K562 (cell line): ENCODE results near the gene MYO16. TPM values are rescaled to one million over a fixed set of nuclear protein-coding genes. Genes with fewer than 3 reads are reported as not detected.

Source experiments
- ATAC-seq: fragments of 200-7000 bp; cut with Tn5 transposase; 3 replicates; pipeline ENCODE4 v1.9.1; 2020; ENCODE audit warnings: moderate library complexity
- BruUV-seq: library from RNA; stranded (reverse); fragments of 400-500 nt; replicated peaks from 2 replicates; lab custom pipeline; 2021; lab: Mats Ljungman, UMichigan
- CTCF ChIA-PET: fragments of 300-600 bp; formaldehyde crosslinking; extraction: SDS; loops from one replicate; lab custom pipeline; 2021; ENCODE audit warnings: low intra/inter-chr PET ratio; lab: Yijun Ruan, JAX
- POLR2A ChIA-PET: fragments of 300-600, 350-650 bp; sonication (Branson Sonifier 250); formaldehyde crosslinking; extraction: SDS; loops from one replicate; lab custom pipeline; 2021; ENCODE audit warnings: antibody characterized with exemption, inconsistent platforms; lab: Yijun Ruan, JAX
- DNase-seq, 4 experiments: peaks; one replicate each; pipeline versions ENCODE4 v3.0.0 to v3.0.0-alpha.2; 2011 to 2018; ENCODE audit warnings: low spot score in 3 of 4, mixed read lengths in 3 of 4; ENCODE audit errors: extremely low read depth in 1 of 4
- FAIRE-seq: peaks from 2 replicates; lab custom pipeline; 2011; peaks lifted over from hg19 to GRCh38; lab: Jason Lieb, UNC
- H2AFZ ChIP-seq: 2 replicates; pipeline ENCODE4 v1.6.0; 2011; ENCODE audit warnings: low read depth, low read length, control low read depth, inconsistent platforms
- H3K27ac ChIP-seq: fragments of 200-600 bp; 3 replicates; pipeline ENCODE4 v1.8.0; 2011; ENCODE audit warnings: low read depth, mild to moderate bottlenecking, control low read depth, inconsistent platforms, low read length, moderate library complexity, mixed read lengths; ENCODE audit errors: extremely low read depth
- H3K27me3 ChIP-seq, 2 experiments: fragments of 300-600 bp in 1 of 2; 2 replicates in 1 of 2; 3 replicates in 1 of 2; pipeline versions ENCODE4 v1.6.0 to v1.8.0; 2011; ENCODE audit warnings: inconsistent platforms in 2 of 2, low read length in 2 of 2, mild to moderate bottlenecking in 1 of 2, mixed read lengths in 1 of 2, moderate library complexity in 1 of 2; ENCODE audit not compliant: control insufficient read depth in 2 of 2, insufficient read depth in 2 of 2
- H3K36me3 ChIP-seq: fragments of 300-600 bp; 3 replicates; pipeline ENCODE4 v1.8.0; 2011; ENCODE audit warnings: mild to moderate bottlenecking, low read length, inconsistent platforms; ENCODE audit not compliant: control insufficient read depth, insufficient read depth
- H3K4me1 ChIP-seq, 2 experiments: fragments of 200-600 bp in 1 of 2; replicated peaks in 1 of 2; 2 replicates in 1 of 2; 3 replicates in 1 of 2; pipeline versions ENCODE4 v1.5.1 to v1.8.0; 2011; ENCODE audit warnings: inconsistent platforms in 2 of 2, low read length in 2 of 2, mild to moderate bottlenecking in 1 of 2, mixed read lengths in 1 of 2, moderate library complexity in 1 of 2; ENCODE audit not compliant: control insufficient read depth in 2 of 2, insufficient read depth in 2 of 2
- H3K4me2 ChIP-seq: 2 replicates; pipeline ENCODE4 v1.6.1; 2011; ENCODE audit warnings: low read length, control low read depth, inconsistent platforms, mixed read lengths; ENCODE audit not compliant: insufficient read depth
- H3K4me3 ChIP-seq: fragments of 200-600 bp; sonication (generic), shearing (Covaris generic); 2 replicates; pipeline ENCODE4 v1.5.1; 2016; ENCODE audit warnings: control low read depth, inconsistent platforms
- H3K79me2 ChIP-seq: fragments of 200-600 bp; 3 replicates; pipeline ENCODE4 v1.8.0; 2011; ENCODE audit warnings: low read length, inconsistent platforms; ENCODE audit not compliant: control insufficient read depth, insufficient read depth
- H3K9ac ChIP-seq, 2 experiments: 2 replicates each; pipeline versions ENCODE4 v1.6.0 to v1.6.1; 2011; ENCODE audit warnings: low read depth in 2 of 2, low read length in 2 of 2, control low read depth in 1 of 2, inconsistent platforms in 1 of 2, mild to moderate bottlenecking in 1 of 2, mixed read lengths in 1 of 2; ENCODE audit not compliant: insufficient read depth in 1 of 2
- H3K9me1 ChIP-seq: one replicate; pipeline ENCODE4 v1.6.0; 2011; ENCODE audit warnings: inconsistent platforms, mild to moderate bottlenecking, low read length, moderate library complexity; ENCODE audit not compliant: control insufficient read depth, insufficient read depth
- H3K9me3 ChIP-seq: replicated peaks from 2 replicates; pipeline ENCODE4 v1.5.1; 2011; ENCODE audit warnings: low read depth, low read length, inconsistent platforms; ENCODE audit not compliant: control insufficient read depth, insufficient read depth
- H4K20me1 ChIP-seq: replicated peaks from 2 replicates; pipeline ENCODE4 v1.6.1; 2011; ENCODE audit warnings: low read length, inconsistent platforms, mixed read lengths; ENCODE audit not compliant: control insufficient read depth, insufficient read depth
- BMI1 ChIP-seq: fragments of 150-350 bp; IDR thresholded peaks from 2 replicates; pipeline ENCODE4 v1.6.1; 2014; ENCODE audit warnings: low read length
- CCAR2 ChIP-seq: fragments of 200-400 bp; formaldehyde crosslinking; IDR thresholded peaks from 2 replicates; pipeline ENCODE4 v1.6.1; 2017; ENCODE audit warnings: mild to moderate bottlenecking, low read depth, low read length
- HDGF ChIP-seq: fragments of 450-650 bp; IDR thresholded peaks from 2 replicates; pipeline ENCODE4 v1.6.1; 2016
- KAT2B ChIP-seq: IDR thresholded peaks from one replicate; pipeline ENCODE4 v1.6.1; 2012; ENCODE audit warnings: low read depth, mild to moderate bottlenecking, control low read depth, inconsistent platforms, low read length, moderate library complexity
- MXI1 ChIP-seq: IDR thresholded peaks from 2 replicates; pipeline ENCODE4 v1.6.1; 2011; ENCODE audit warnings: low read depth, mild to moderate bottlenecking, improper control_type of control experiment, low read length
- RFX7 ChIP-seq: fragments of 250-450 bp; sonication (Bioruptor Pico); IDR thresholded peaks from 2 replicates; pipeline ENCODE4 v1.5.1; 2021; ENCODE audit warnings: mild to moderate bottlenecking
- SMARCA4 ChIP-seq: fragments of 450-650 bp; IDR thresholded peaks from 2 replicates; pipeline ENCODE4 v1.6.1; 2016
- TEAD2 ChIP-seq: fragments of 450-650 bp; IDR thresholded peaks from 2 replicates; pipeline ENCODE4 v1.6.1; 2016; ENCODE audit warnings: missing genetic modification characterization, control low read depth, missing compliant biosample characterization
- TSC22D4 ChIP-seq: fragments of 450-650 bp; IDR thresholded peaks from 2 replicates; pipeline ENCODE4 v1.6.1; 2016; ENCODE audit warnings: missing genetic modification characterization, missing biosample characterization, control low read depth
- XRCC5 ChIP-seq: fragments of 200-400 bp; formaldehyde crosslinking; IDR thresholded peaks from 2 replicates; pipeline ENCODE4 v1.6.1; 2017; ENCODE audit warnings: low read depth, mild to moderate bottlenecking, low read length
- ZNF140 ChIP-seq: fragments of 250-450 bp; sonication (Bioruptor Pico); IDR thresholded peaks from 2 replicates; pipeline ENCODE4 v1.8.0; 2021; ENCODE audit warnings: moderate library complexity, mild to moderate bottlenecking, inconsistent platforms
- ZNF3 ChIP-seq: fragments of 250-450 bp; sonication (Bioruptor Pico); IDR thresholded peaks from 2 replicates; pipeline ENCODE4 v1.5.0; 2021; ENCODE audit warnings: mild to moderate bottlenecking, moderate library complexity
- ZNF324 ChIP-seq: fragments of 250-450 bp; sonication (Bioruptor Pico); IDR thresholded peaks from 2 replicates; pipeline ENCODE4 v1.4.0; 2020; ENCODE audit warnings: mild to moderate bottlenecking
- WGBS: fragments of 100-300 bp; shearing (Covaris generic); methylation state at CpG from one replicate; pipeline ENCODE4 v1.1.6; 2016; ENCODE audit warnings: low coverage, mixed read lengths; ENCODE audit not compliant: insufficient coverage; ENCODE audit errors: missing lambda C conversion rate; 5-methylcytosine and 5-hydroxymethylcytosine counted together
- in situ Hi-C: fragments of 300-500 bp; cut with MboI; formaldehyde crosslinking; loops from 4 replicates; pipeline ENCODE4 v1.15.0; 2018; ENCODE audit warnings: inconsistent platforms, mixed read lengths
- intact Hi-C: fragments of 100-400 bp; cut with micrococcal nuclease; formaldehyde crosslinking; loops from 2 replicates; pipeline ENCODE4 v1.14.2; 2022
- polyA plus RNA-seq, 8 experiments: library from polyadenylated mRNA; depleted of rRNA in 4 of 8; stranded (reverse) in 5 of 8; unstranded in 3 of 8; fragments of >200 nt; fragmentation: Nextera tagmentation in 2 of 8; fragmentation: Illumina TruSeq in 1 of 8; extraction: Ambion mirVana in 2 of 8; extraction: Trizol in 1 of 8; gene quantifications; 2 replicates each; pipeline versions ENCODE4 v1.2.1 to v1.2.3, GENCODE V29; 2011 to 2014; ENCODE audit warnings: inconsistent platforms in 1 of 8, missing spikeins in 1 of 8
- total RNA-seq, 7 experiments: library from RNA; depleted of rRNA in 6 of 7; stranded (reverse); fragments of >200 nt in 6 of 7; fragmentation: Illumina TruSeq in 2 of 7; extraction: Trizol in 2 of 7; gene quantifications; 2 replicates each; pipeline versions ENCODE4 v1.2.1 to v1.2.3, GENCODE V29; 2011 to 2021; ENCODE audit warnings: low replicate concordance in 1 of 7
- TF ChIP-seq, protein P1 (sequence below), 2 experiments: fragments of 450-650 bp in 1 of 2; IDR thresholded peaks; 2 replicates each; pipeline ENCODE4 v1.6.1; 2011 to 2017; ENCODE audit warnings: low read depth in 2 of 2, antibody characterized with exemption in 1 of 2, borderline replicate concordance in 1 of 2, low read length in 1 of 2, mild to moderate bottlenecking in 1 of 2, mixed read lengths in 1 of 2; ENCODE audit not compliant: control insufficient read depth in 1 of 2

MYO16 gene
- total and polyA plus RNA-seq, 9 of the 15 experiments (the other 6 are each of a cell fraction or from before 2014, with no cell fraction given) = 4.3 to 45.7 (median 12.1) TPM

DNA sequence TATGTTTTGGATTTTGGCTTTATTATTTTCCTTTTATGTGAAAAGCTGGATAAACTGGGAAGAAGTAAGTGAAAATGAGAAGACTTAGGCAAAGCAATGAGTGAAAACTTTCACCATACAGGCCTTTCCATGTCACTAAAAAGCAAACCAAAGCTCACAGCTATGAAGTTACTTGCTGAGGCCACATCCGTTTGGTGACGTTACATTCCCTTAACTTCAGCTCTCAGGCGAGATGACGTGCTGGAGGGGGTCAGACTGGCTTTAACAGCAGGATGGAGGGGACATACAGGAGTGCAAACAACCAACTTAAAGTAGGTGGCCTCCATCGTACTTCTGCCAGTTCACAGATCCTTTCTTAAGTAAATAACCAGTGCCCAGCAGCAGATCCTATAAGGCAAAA is 522.3 kb downstream of the MYO16 start:
- ChIA-PET CTCF (no interaction called here), POLR2A (no interaction called here)
- BruUV-seq = no TSS peak
- DNase-seq (no peak), ATAC-seq (no peak), FAIRE-seq (no peak)
- Histone ChIP-seq H3K27ac (no peak overlapping the region), H2AFZ (no peak overlapping the region), H3K9me3 (no peaks in the 10 kb centered on the region), H3K4me1 (no peaks in the 10 kb centered on the region), H3K27me3 (no peaks in the 10 kb centered on the region), H3K4me2 (no peak overlapping the region), H4K20me1 (no peaks in the 10 kb centered on the region), H3K4me3 (no peak overlapping the region), H3K36me3 (no peaks in the 10 kb centered on the region), H3K9me1 (no peaks in the 10 kb centered on the region), H3K9ac (no peak overlapping the region), H3K79me2 (no peaks in the 10 kb centered on the region)
- TF ChIP-seq TSC22D4 (tag) = no peak
- no peak for TF ChIP-seq SMARCA4
- TF ChIP-seq TEAD2 = no peak
- no peak for TF ChIP-seq HDGF
- no peak for TF ChIP-seq XRCC5
- no peak for TF ChIP-seq BMI1
- no peak for TF ChIP-seq KAT2B
- no peak for TF ChIP-seq MXI1
- no peak for TF ChIP-seq CCAR2
- TF ChIP-seq, protein P1, sequence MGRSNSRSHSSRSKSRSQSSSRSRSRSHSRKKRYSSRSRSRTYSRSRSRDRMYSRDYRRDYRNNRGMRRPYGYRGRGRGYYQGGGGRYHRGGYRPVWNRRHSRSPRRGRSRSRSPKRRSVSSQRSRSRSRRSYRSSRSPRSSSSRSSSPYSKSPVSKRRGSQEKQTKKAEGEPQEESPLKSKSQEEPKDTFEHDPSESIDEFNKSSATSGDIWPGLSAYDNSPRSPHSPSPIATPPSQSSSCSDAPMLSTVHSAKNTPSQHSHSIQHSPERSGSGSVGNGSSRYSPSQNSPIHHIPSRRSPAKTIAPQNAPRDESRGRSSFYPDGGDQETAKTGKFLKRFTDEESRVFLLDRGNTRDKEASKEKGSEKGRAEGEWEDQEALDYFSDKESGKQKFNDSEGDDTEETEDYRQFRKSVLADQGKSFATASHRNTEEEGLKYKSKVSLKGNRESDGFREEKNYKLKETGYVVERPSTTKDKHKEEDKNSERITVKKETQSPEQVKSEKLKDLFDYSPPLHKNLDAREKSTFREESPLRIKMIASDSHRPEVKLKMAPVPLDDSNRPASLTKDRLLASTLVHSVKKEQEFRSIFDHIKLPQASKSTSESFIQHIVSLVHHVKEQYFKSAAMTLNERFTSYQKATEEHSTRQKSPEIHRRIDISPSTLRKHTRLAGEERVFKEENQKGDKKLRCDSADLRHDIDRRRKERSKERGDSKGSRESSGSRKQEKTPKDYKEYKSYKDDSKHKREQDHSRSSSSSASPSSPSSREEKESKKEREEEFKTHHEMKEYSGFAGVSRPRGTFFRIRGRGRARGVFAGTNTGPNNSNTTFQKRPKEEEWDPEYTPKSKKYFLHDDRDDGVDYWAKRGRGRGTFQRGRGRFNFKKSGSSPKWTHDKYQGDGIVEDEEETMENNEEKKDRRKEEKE (IDR thresholded peaks at IDR 0.05; ENCODE audit: borderline replicate concordance in 1 of 2, control insufficient read depth in 1 of 2, low read depth in 2 of 2, low read length in 1 of 2) = no peak
- no peak for TF ChIP-seq ZNF3
- TF ChIP-seq ZNF140 (CRISPR knock-in tag) = no peak
- TF ChIP-seq ZNF324 (CRISPR knock-in tag) = no peak
- TF ChIP-seq RFX7 (CRISPR knock-in tag) = no peak
- intact Hi-C loops = no loop called here
- 29% methylated on average over 5 of the region's 5 CpGs for WGBS
- in situ Hi-C loops = no loop called here
